Cardiac muscle cell (in vitro differentiated cells and primary cell): Measurements from ENCODE around the gene VCL. TPM values are rescaled to one million over a fixed set of nuclear protein-coding genes. Genes with fewer than 3 reads are reported as not detected.

ENCODE experiments used
- DNase-seq, 2 donors: peaks; one replicate each; pipeline versions ENCODE4 v3.0.0 to v3.0.0-alpha.2; 2010 to 2017; ENCODE audit warnings: low read depth in 1 of 2, low spot score in 1 of 2
- H3K27ac ChIP-seq: fragments of 200-600 bp; sonication (generic); 2 replicates; pipeline ENCODE4 v1.5.1; 2016
- H3K27me3 ChIP-seq: fragments of 200-600 bp; sonication (generic); 2 replicates; pipeline ENCODE4 v1.6.0; 2016; ENCODE audit warnings: control low read depth
- H3K36me3 ChIP-seq: fragments of 200-600 bp; sonication (generic); 2 replicates; pipeline ENCODE4 v1.5.1; 2016; ENCODE audit warnings: control low read depth
- H3K4me1 ChIP-seq: fragments of 200-600 bp; sonication (generic); 2 replicates; pipeline ENCODE4 v1.8.1; 2017; ENCODE audit warnings: low read depth, mild to moderate bottlenecking, mixed run types
- H3K4me3 ChIP-seq: fragments of 200-600 bp; sonication (generic); 2 replicates; pipeline ENCODE4 v1.5.1; 2016; ENCODE audit warnings: mild to moderate bottlenecking
- H3K9me3 ChIP-seq: fragments of 200-600 bp; sonication (generic); 2 replicates; pipeline ENCODE4 v1.5.1; 2017; ENCODE audit warnings: low read depth, mild to moderate bottlenecking, control low read depth
- CTCF ChIP-seq: IDR thresholded peaks from 2 replicates; pipeline ENCODE4 v1.5.1; 2012; ENCODE audit warnings: low read depth, mild to moderate bottlenecking, low read length
- polyA plus RNA-seq: library from polyadenylated mRNA; unstranded; fragments of >200 nt; fragmentation: Nextera tagmentation; extraction: Ambion mirVana; gene quantifications from 2 replicates; pipeline ENCODE4 v1.2.1, GENCODE V29; 2016
- total RNA-seq: library from RNA; depleted of rRNA; stranded (reverse); fragments of >200 nt; gene quantifications from 2 replicates; pipeline ENCODE4 v1.2.3, GENCODE V29; 2016

VCL gene
- total and polyA plus RNA-seq, 2 experiments from 2014 or later, result 118 to 167 TPM

GRCh38 chr10:74079028-74079935, 81.4 kb downstream of the VCL start:
- no peak for TF ChIP-seq CTCF
- H3K9me3 ChIP-seq, result no peaks in the 10 kb centered on the region
- peak in 1 of 2 donors; percentile 56 for DNase-seq
- no peak overlapping the region for H3K4me3 ChIP-seq
- H3K36me3 ChIP-seq, result peaks cover 44% of the 10 kb centered on the region
- peak overlapping the region; percentile 41 for H3K27ac ChIP-seq
- H3K4me1 ChIP-seq, result peaks cover 14% of the 10 kb centered on the region
- H3K27me3 ChIP-seq, result no peaks in the 10 kb centered on the region

GRCh38 chr10:74079936-74080590, 82.1 kb downstream of the VCL start:
- Histone ChIP-seq H3K4me3 (no peak overlapping the region), H3K36me3 (peaks cover 42% of the 10 kb centered on the region), H3K4me1 (peaks cover 14% of the 10 kb centered on the region), H3K27me3 (no peaks in the 10 kb centered on the region), H3K27ac (peak overlapping the region; percentile 41), H3K9me3 (no peaks in the 10 kb centered on the region)
- no peak for TF ChIP-seq CTCF
- DNase-seq, result peak in 1 of 2 donors; percentile 52

GRCh38 chr10:74081192-74081803, 83.4 kb downstream of the VCL start:
- Histone ChIP-seq H3K9me3 (no peaks in the 10 kb centered on the region), H3K27me3 (no peaks in the 10 kb centered on the region), H3K36me3 (peaks cover 37% of the 10 kb centered on the region), H3K27ac (peak overlapping the region; percentile 41), H3K4me1 (peaks cover 14% of the 10 kb centered on the region), H3K4me3 (no peak overlapping the region)
- DNase-seq, result peak; percentile 61 to 71
- TF ChIP-seq CTCF, result peak; percentile 84

- no peaks in the 10 kb centered on the region for H3K9me3 ChIP-seq
- H3K4me1 ChIP-seq, result peaks cover 14% of the 10 kb centered on the region
- no peak for TF ChIP-seq CTCF
- peaks cover 30% of the 10 kb centered on the region for H3K36me3 ChIP-seq
- H3K4me3 ChIP-seq, result no peak overlapping the region
- H3K27ac ChIP-seq, result peak overlapping the region; percentile 30
- no peak for DNase-seq
- no peaks in the 10 kb centered on the region for H3K27me3 ChIP-seq
Measured at GRCh38 chr10:74081941-74082718, 84.2 kb downstream of the VCL start.

GRCh38 chr10:74083304-74083703, 85.4 kb downstream of the VCL start:
- no peak for DNase-seq
- no peaks in the 10 kb centered on the region for H3K9me3 ChIP-seq
- H3K4me1 ChIP-seq, result peaks cover 14% of the 10 kb centered on the region
- H3K36me3 ChIP-seq, result peaks cover 29% of the 10 kb centered on the region
- peak overlapping the region; percentile 10 for H3K27ac ChIP-seq
- no peaks in the 10 kb centered on the region for H3K27me3 ChIP-seq
- no peak overlapping the region for H3K4me3 ChIP-seq
- TF ChIP-seq CTCF, result no peak
